Naive thymus-derived CD8-positive, alpha-beta T cell (primary cell): ENCODE measurements around the gene BMP8A. TPM values are rescaled to one million over a fixed set of nuclear protein-coding genes. Genes with fewer than 3 reads are reported as not detected.

Source experiments
- ATAC-seq, 2 donors: fragments of 150-1000 bp; cut with Tn5 transposase in 1 of 2; sonication (Bioruptor Pico), chemical (Tn5 transposase) in 1 of 2; 1 replicate in 1 of 2; 2 replicates in 1 of 2; pipeline ENCODE4 v1.10.0; 2021; ENCODE audit warnings: mild to moderate bottlenecking in 2 of 2, moderate library complexity in 2 of 2
- POLR2A ChIA-PET: fragments of 350-600 bp; sonication (Branson Sonifier 250); formaldehyde crosslinking; loops from one replicate; lab custom pipeline; 2021; ENCODE audit warnings: antibody characterized with exemption; lab: Charles Lee
- DNase-seq, 10 donors: peaks; one replicate each; pipeline versions ENCODE4 v3.0.0 to v3.0.0-alpha.2; 2020 to 2022
- H3K27ac Mint-ChIP-seq, 10 donors: one replicate each; pipeline ENCODE4 v1.8.0; 2020 to 2022; ENCODE audit warnings: mild to moderate bottlenecking in 10 of 10, mixed read lengths in 10 of 10, moderate library complexity in 4 of 10, inconsistent platforms in 1 of 10
- H3K27me3 Mint-ChIP-seq, 5 donors: one replicate each; pipeline ENCODE4 v1.8.0; 2021 to 2022; ENCODE audit warnings: mixed read lengths in 5 of 5
- H3K36me3 Mint-ChIP-seq, 3 donors: one replicate each; pipeline ENCODE4 v1.8.0; 2020 to 2022; ENCODE audit warnings: mixed read lengths in 3 of 3, mild to moderate bottlenecking in 2 of 3, inconsistent platforms in 1 of 3
- H3K4me1 Mint-ChIP-seq, 4 donors: one replicate each; pipeline ENCODE4 v1.8.0; 2021 to 2022; ENCODE audit warnings: mixed read lengths in 4 of 4
- H3K4me3 Mint-ChIP-seq, 10 donors: one replicate each; pipeline ENCODE4 v1.8.0; 2020 to 2022; ENCODE audit warnings: mild to moderate bottlenecking in 10 of 10, mixed read lengths in 10 of 10, moderate library complexity in 6 of 10, inconsistent platforms in 1 of 10
- H3K9me3 Mint-ChIP-seq, 9 donors: one replicate each; pipeline ENCODE4 v1.8.0; 2020 to 2022; ENCODE audit warnings: mixed read lengths in 9 of 9, mild to moderate bottlenecking in 3 of 9, inconsistent platforms in 1 of 9, moderate library complexity in 1 of 9
- polyA plus RNA-seq, 3 donors: library from polyadenylated mRNA; unstranded; fragments of 300-500 nt; fragmentation: Illumina TruSeq; gene quantifications; one replicate each; pipeline ENCODE4 v1.2.3, GENCODE V29; 2021
- total RNA-seq, 8 experiments: library from RNA in 2 of 8; stranded (reverse) in 2 of 8; gene quantifications; one replicate each; pipeline ENCODE4 v1.2.3 and lab custom pipeline; 2021 to 2026

BMP8A gene
- total and polyA plus RNA-seq, 5 experiments from 2014 or later: not detected

- ATAC-seq: no peak
Observed at GRCh38 chr1:39554277-39554676, 62.8 kb downstream of the BMP8A start.

DNA sequence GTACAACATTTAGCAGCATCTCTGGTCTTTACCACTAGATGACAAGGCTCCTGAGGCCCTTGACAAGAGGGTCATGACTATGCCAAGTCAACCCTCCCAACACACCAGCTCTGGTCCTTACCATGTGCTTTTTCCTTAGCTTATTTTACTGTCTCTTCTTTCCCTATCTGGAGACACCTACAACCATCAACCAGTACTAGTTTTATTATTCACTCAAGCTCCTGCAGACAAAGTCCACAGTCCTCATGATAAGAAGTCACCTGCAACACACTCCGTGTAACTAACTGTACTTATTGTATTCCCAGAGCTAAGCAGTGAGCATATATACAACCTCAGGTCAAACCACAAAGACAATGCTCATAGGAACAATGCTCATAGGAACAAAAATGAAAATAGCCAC is 69.8 kb downstream of the BMP8A start:
- POLR2A ChIA-PET: interaction anchor here (3.4 kb wide), 1 partner anchor 14 kb away, joined by 18 read pairs; the partner anchor contains the start of gene PABPC4
- Mint-ChIP-seq H3K4me3 (no peak overlapping the region), H3K9me3 (no peaks in the 10 kb centered on the region), H3K27me3 (no peaks in the 10 kb centered on the region), H3K4me1 (peaks cover 7 to 20% (median 14%) of the 10 kb centered on the region in 4 donors), H3K36me3 (peaks cover 0 to 83% (median 44%) of the 10 kb centered on the region in 3 donors), H3K27ac (peak overlapping the region in 3 of 10 donors; percentile 7 to 38 (median 14))
- ATAC-seq (no peak), DNase-seq (no peak)

More at GRCh38 chr1:39554277-39554676, 62.8 kb downstream of the BMP8A start:
- Mint-ChIP-seq H3K36me3 (peaks cover 0 to 52% (median 6%) of the 10 kb centered on the region in 3 donors), H3K9me3 (no peaks in the 10 kb centered on the region), H3K27ac (no peak overlapping the region), H3K4me1 (peaks cover 0 to 14% (median 8%) of the 10 kb centered on the region in 4 donors), H3K4me3 (no peak overlapping the region), H3K27me3 (no peaks in the 10 kb centered on the region)
- no peak for DNase-seq
- POLR2A ChIA-PET: no interaction called here

DNA sequence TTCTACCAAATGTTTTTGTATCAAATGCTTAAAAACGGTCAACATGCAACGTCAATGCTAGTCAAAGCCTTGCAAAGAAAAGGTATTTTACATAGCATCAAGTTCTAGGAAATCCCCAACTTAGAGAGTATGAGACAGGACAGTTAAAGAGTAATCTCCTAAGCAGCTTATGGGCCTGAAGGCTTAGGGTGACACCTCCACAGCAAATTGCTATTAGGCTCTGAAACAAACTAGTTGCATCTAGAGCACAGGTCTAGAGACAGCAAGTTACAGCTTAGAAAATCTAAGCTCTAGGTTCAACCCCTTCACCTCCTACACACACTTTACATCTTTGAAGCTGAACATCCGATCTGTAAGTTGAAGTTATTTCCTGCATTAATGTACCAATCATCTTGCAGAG is 71.5 kb downstream of the BMP8A start:
- DNase-seq: no peak
- H3K4me1 Mint-ChIP-seq: peaks cover 7 to 19% (median 15%) of the 10 kb centered on the region in 4 donors
- ATAC-seq: no peak
- peaks cover 6 to 93% (median 49%) of the 10 kb centered on the region in 3 donors for H3K36me3 Mint-ChIP-seq
- H3K27ac Mint-ChIP-seq: no peak overlapping the region
- POLR2A ChIA-PET: no interaction called here
- H3K27me3 Mint-ChIP-seq: no peaks in the 10 kb centered on the region
- H3K4me3 Mint-ChIP-seq: no peak overlapping the region
- no peaks in the 10 kb centered on the region for H3K9me3 Mint-ChIP-seq

GRCh38 chr1:39563669-39564068 is 72.2 kb downstream of the BMP8A start:
- Mint-ChIP-seq H3K36me3 (peaks cover 6 to 98% (median 53%) of the 10 kb centered on the region in 3 donors), H3K27me3 (no peaks in the 10 kb centered on the region), H3K9me3 (no peaks in the 10 kb centered on the region), H3K4me1 (peaks cover 7 to 13% (median 11%) of the 10 kb centered on the region in 4 donors), H3K27ac (no peak overlapping the region), H3K4me3 (no peak overlapping the region)
- POLR2A ChIA-PET: no interaction called here
- no peak for ATAC-seq
- DNase-seq: no peak

DNA sequence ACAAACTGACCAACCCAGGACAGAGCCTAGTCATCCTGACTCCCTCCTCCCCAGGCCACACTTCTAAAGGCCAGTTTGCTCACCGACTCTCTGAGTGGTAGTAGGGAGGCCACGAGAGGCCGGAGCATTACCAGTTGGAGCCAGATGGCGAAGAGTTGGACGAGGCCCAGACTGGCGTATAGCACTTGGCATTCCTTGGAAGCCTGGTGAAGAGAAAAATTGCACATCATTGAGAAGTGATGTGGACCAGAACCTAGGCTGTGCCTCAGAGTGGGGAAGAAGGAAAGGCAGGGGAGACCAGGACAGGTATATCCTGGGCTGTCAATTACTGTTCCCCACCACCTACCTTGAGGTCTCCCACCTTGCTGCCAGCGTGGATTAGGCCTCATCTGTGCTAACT is 72.9 kb downstream of the BMP8A start:
- no peaks in the 10 kb centered on the region for H3K9me3 Mint-ChIP-seq

GRCh38 chr1:39564941-39565340 is 73.5 kb downstream of the BMP8A start:
- Mint-ChIP-seq H3K4me3 (no peak overlapping the region), H3K27ac (peak overlapping the region in 2 of 10 donors; percentile 33 to 43), H3K27me3 (no peaks in the 10 kb centered on the region), H3K36me3 (peaks cover 6 to 98% (median 50%) of the 10 kb centered on the region in 3 donors), H3K9me3 (no peaks in the 10 kb centered on the region), H3K4me1 (peaks cover 5 to 10% (median 6%) of the 10 kb centered on the region in 4 donors)
- no peak for DNase-seq
- ATAC-seq: no peak
- POLR2A ChIA-PET: no interaction called here

More for the DNA sequence above, 72.9 kb downstream of the BMP8A start:
- H3K27ac Mint-ChIP-seq: peak overlapping the region in 2 of 10 donors; percentile 43 to 91
- POLR2A ChIA-PET: no interaction called here
- DNase-seq (no peak), ATAC-seq (no peak)
- H3K36me3 Mint-ChIP-seq: peaks cover 6 to 98% (median 49%) of the 10 kb centered on the region in 3 donors
- H3K27me3 Mint-ChIP-seq: no peaks in the 10 kb centered on the region
- no peak overlapping the region for H3K4me3 Mint-ChIP-seq
- peaks cover 7 to 10% (median 9%) of the 10 kb centered on the region in 4 donors for H3K4me1 Mint-ChIP-seq

- Mint-ChIP-seq H3K4me1 (peaks cover 7 to 11% (median 10%) of the 10 kb centered on the region in 4 donors), H3K27me3 (no peaks in the 10 kb centered on the region), H3K9me3 (no peaks in the 10 kb centered on the region), H3K27ac (peak overlapping the region in 6 of 10 donors; percentile 7 to 45 (median 38)), H3K4me3 (no peak overlapping the region), H3K36me3 (peaks cover 6 to 99% (median 37%) of the 10 kb centered on the region in 3 donors)
- POLR2A ChIA-PET: no interaction called here
- DNase-seq (no peak), ATAC-seq (no peak)
Observed at GRCh38 chr1:39566441-39567137, 75.2 kb downstream of the BMP8A start.

DNA sequence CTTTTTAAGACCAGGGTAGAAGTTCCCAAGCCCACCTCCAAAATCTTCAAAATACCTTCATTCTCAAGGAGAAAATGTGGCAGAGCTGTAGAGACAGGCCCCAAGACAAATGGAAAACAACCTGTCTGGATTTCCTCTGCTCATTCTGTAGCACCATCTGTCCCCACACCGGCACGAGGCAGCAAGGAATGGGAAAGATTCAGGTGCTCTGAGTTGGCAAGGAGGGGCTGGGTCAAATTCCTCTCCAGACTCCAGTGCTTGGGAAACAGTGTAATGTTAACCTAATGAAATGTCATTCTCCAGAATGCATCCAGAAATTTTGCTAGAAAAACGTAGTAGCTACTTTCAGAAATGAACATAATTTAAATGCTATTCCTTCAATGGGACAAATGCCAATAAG is 75.9 kb downstream of the BMP8A start:
- H3K4me1 Mint-ChIP-seq: peaks cover 8 to 18% (median 17%) of the 10 kb centered on the region in 4 donors
- ATAC-seq (no peak), DNase-seq (no peak)
- no peak overlapping the region for H3K4me3 Mint-ChIP-seq
- peaks cover 6 to 99% (median 30%) of the 10 kb centered on the region in 3 donors for H3K36me3 Mint-ChIP-seq
- H3K27ac Mint-ChIP-seq: peak overlapping the region in 6 of 10 donors; percentile 7 to 43 (median 36)
- H3K27me3 Mint-ChIP-seq: no peaks in the 10 kb centered on the region
- no peaks in the 10 kb centered on the region for H3K9me3 Mint-ChIP-seq
- POLR2A ChIA-PET: no interaction called here

- Mint-ChIP-seq H3K27me3 (no peaks in the 10 kb centered on the region), H3K27ac (peak overlapping the region in 2 of 10 donors; percentile 15 to 78), H3K36me3 (peaks cover 6 to 99% (median 26%) of the 10 kb centered on the region in 3 donors), H3K4me3 (no peak overlapping the region), H3K4me1 (peaks cover 9 to 26% (median 25%) of the 10 kb centered on the region in 4 donors), H3K9me3 (no peaks in the 10 kb centered on the region)
- DNase-seq (no peak), ATAC-seq (no peak)
- POLR2A ChIA-PET: interaction anchor here (1.0 kb wide), 1 partner anchor 8 kb away, joined by 3 read pairs; no protein-coding TSS in a partner anchor
Observed at GRCh38 chr1:39568208-39568607, 76.8 kb downstream of the BMP8A start.

GRCh38 chr1:39569034-39569433 is 77.6 kb downstream of the BMP8A start:
- Mint-ChIP-seq H3K36me3 (peaks cover 6 to 99% (median 22%) of the 10 kb centered on the region in 3 donors), H3K4me3 (no peak overlapping the region), H3K4me1 (peaks cover 13 to 34% (median 33%) of the 10 kb centered on the region in 4 donors), H3K27me3 (no peaks in the 10 kb centered on the region), H3K9me3 (no peaks in the 10 kb centered on the region), H3K27ac (peak overlapping the region in 2 of 10 donors; percentile 27 to 51)
- no peak for DNase-seq
- no peak for ATAC-seq
- POLR2A ChIA-PET: no interaction called here

GRCh38 chr1:39570477-39571177 is 79.2 kb downstream of the BMP8A start:
- POLR2A ChIA-PET: no interaction called here
- Mint-ChIP-seq H3K9me3 (no peaks in the 10 kb centered on the region), H3K4me1 (peaks cover 23 to 50% (median 49%) of the 10 kb centered on the region in 4 donors), H3K36me3 (peaks cover 6 to 92% (median 17%) of the 10 kb centered on the region in 3 donors), H3K27me3 (no peaks in the 10 kb centered on the region), H3K27ac (peak overlapping the region in 3 of 10 donors; percentile 15 to 75 (median 67)), H3K4me3 (no peak overlapping the region)
- DNase-seq: no peak
- no peak for ATAC-seq

DNA sequence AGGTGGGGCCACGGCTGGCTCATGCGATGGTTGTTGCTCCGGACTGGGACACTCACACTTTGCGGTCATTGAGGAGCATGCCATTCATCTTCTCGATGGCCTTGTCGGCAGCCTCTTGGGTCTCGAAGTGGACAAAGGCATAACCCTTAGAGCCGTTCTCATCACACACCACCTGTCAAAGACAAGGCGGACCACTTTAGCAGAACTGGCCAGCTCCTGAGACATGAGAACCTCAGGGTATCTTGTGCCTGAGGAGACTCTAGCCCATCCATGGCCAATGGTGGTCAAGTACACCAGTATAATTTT is 79.7 kb downstream of the BMP8A start:
- no peak overlapping the region for H3K4me3 Mint-ChIP-seq
- ATAC-seq (no peak), DNase-seq (no peak)
- H3K36me3 Mint-ChIP-seq: peaks cover 6 to 87% (median 17%) of the 10 kb centered on the region in 3 donors
- no peaks in the 10 kb centered on the region for H3K9me3 Mint-ChIP-seq
- peaks cover 23 to 50% (median 50%) of the 10 kb centered on the region in 4 donors for H3K4me1 Mint-ChIP-seq
- peak overlapping the region in 2 of 10 donors; percentile 50 to 81 for H3K27ac Mint-ChIP-seq
- POLR2A ChIA-PET: no interaction called here
- no peaks in the 10 kb centered on the region for H3K27me3 Mint-ChIP-seq
